Omental fat pad (tissue), 4 donors: ENCODE measurements around the gene SLC30A5. TPM values are rescaled to one million over a fixed set of nuclear protein-coding genes. Genes with fewer than 3 reads are reported as not detected.
"Not testable (repeated sequence)": the region's sequence is repeated elsewhere in the genome, so short reads cannot be mapped to it uniquely, and the experiment has no call there.

Experiments used
- ATAC-seq: fragments of 150-250 bp; one replicate; pipeline ENCODE4 v1.9.1; 2016; ENCODE audit warnings: mild to moderate bottlenecking, moderate library complexity; ENCODE audit not compliant: low FRiP score
- DNase-seq: peaks from one replicate; pipeline ENCODE4 v3.0.0-alpha.2; 2019; ENCODE audit warnings: low spot score
- total RNA-seq, 4 donors: library from RNA; depleted of rRNA; stranded (reverse); fragments of >200 nt; gene quantifications; one replicate each; pipeline ENCODE4 v1.1.0, GENCODE V29; 2016
- TF ChIP-seq, protein P1 (sequence below), 3 donors: fragments of 450-650 bp; IDR thresholded peaks; one replicate each; pipeline ENCODE4 v1.5.1; 2016 to 2017; ENCODE audit warnings: antibody characterized with exemption in 3 of 3, mild to moderate bottlenecking in 3 of 3, moderate library complexity in 2 of 3

Gene SLC30A5
- total RNA-seq, 4 donors from 2014 or later = 39.1 to 52.6 (median 42.3) TPM

DNA sequence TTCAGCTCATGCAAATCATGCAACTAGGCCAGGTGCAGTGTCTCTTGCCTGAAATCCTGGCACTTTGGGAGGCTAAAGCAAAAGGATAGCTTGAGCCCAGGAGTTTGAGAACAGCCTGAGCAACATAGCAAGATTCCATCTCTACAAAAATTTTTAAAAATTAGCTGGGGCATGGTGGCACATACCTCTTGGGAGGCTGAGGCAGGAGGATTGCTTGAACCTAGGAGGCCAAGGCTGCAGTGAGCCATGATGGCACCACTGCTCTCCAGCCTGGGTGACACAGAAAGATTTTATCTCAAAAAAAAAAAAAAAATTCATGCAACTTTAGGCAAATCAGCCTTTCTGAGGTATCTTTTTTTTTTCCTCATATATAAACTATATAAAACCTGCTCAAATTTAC lies 37.5 kb downstream of the SLC30A5 start:
- DNase-seq = no peak
- TF ChIP-seq, protein P1, sequence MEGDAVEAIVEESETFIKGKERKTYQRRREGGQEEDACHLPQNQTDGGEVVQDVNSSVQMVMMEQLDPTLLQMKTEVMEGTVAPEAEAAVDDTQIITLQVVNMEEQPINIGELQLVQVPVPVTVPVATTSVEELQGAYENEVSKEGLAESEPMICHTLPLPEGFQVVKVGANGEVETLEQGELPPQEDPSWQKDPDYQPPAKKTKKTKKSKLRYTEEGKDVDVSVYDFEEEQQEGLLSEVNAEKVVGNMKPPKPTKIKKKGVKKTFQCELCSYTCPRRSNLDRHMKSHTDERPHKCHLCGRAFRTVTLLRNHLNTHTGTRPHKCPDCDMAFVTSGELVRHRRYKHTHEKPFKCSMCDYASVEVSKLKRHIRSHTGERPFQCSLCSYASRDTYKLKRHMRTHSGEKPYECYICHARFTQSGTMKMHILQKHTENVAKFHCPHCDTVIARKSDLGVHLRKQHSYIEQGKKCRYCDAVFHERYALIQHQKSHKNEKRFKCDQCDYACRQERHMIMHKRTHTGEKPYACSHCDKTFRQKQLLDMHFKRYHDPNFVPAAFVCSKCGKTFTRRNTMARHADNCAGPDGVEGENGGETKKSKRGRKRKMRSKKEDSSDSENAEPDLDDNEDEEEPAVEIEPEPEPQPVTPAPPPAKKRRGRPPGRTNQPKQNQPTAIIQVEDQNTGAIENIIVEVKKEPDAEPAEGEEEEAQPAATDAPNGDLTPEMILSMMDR (IDR thresholded peaks at IDR 0.05) = no peak

DNA sequence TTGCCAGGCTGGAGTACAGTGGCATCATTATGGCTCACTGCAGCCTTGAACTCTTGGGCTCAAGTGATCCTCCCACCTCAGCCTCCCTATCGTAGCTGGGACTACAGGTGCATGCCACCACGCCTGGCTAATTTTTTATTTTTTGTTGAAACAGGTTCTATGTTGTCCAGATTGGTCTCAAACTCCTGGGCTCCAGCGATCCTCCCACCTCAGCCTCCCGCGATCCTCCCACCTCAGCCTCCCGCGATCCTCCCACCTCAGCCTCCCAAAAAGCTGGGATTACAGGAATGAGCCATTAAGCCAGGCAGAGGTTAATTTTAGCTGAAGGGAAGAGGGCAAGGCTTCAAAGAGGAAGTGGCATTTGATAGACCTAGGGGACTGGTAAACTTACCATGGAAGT lies 40.3 kb downstream of the SLC30A5 start:
- no peak for DNase-seq
- TF ChIP-seq, protein P1 (IDR thresholded peaks at IDR 0.05) = no peak
- no peak for ATAC-seq

More for the DNA sequence above, 37.5 kb downstream of the SLC30A5 start:
- no peak for ATAC-seq

DNA sequence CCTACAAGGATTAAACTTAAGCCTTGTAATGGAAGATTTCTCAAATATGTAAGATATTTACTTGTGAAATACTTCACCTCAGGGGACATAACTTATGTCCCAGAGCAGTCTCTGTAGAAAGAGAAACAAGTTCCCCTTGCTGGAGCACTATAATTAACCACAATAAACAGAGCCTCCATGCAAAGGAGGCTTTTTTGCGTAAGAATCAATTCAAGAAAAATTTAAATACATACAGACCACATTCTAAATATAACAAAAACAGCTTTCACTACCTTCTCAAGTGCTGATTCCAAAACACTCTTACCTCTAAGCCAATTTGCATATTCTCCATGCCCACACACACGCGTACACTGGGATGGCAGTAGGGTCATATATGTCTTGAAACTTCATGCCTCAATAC lies 42.5 kb downstream of the SLC30A5 start:
- ATAC-seq = no peak

DNA sequence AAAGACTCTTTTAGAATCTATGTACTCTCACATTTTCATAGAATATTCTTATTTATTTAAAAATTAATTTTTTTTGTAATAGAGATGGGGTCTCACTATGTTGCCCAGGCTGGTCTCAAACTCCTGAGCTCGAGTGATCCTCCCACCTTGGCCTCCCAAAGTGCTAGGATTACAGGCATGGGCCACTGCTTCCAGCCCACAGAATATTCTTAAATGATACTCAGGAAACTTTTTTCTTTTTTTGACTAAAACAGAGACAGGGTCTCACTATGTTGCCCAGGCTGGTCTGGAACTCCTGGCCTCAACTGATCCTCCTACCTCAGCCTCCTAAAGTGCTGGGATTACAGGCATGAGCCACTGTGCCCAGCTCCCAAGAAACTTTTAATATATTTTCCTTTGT lies 43.4 kb downstream of the SLC30A5 start:
- not testable (repeated sequence) for ATAC-seq, DNase-seq

More for the DNA sequence above, 42.5 kb downstream of the SLC30A5 start:
- TF ChIP-seq, protein P1 (IDR thresholded peaks at IDR 0.05) = no peak
- no peak for DNase-seq

DNA sequence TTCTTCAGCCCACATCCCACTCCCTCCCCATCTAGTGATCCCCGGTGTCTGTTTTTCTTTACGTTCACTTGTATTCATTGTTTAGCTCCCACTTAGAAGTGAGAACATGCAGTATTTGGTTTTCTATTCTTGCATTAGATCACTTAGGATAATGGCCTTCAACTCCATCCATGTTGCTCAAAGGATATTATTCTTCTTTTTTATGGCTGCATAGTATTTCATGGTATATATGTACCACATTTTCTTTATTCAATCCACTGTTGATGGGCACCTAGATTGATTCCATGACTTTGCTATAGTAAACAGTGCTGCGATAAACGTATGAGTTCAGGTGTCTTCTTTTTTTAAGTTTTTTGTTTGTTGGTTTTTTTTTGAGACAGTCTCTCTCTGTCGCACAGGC lies 44.0 kb downstream of the SLC30A5 start:
- TF ChIP-seq, protein P1 (IDR thresholded peaks at IDR 0.05) = no peak
- no peak for DNase-seq
- ATAC-seq = no peak

DNA sequence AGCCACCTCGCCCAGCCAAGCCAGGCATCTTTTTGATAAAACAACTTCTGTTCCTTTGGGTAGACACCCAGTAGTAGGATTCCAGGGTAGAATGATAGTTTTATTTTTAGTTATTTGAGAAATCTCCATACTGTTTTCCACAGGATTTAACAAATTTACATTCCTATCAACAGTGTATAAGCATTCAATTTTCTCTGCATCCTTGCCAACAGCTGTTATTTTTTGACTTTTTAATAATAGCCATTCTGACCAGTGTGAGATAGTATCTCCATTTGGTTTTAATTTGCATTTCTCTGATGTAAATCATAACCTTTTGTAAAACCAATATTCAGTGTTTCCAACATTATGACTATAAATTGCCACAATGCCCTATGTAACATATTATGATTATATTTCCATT lies 45.0 kb downstream of the SLC30A5 start:
- TF ChIP-seq, protein P1 (IDR thresholded peaks at IDR 0.05) = no peak
- DNase-seq (no peak), ATAC-seq (no peak)

DNA sequence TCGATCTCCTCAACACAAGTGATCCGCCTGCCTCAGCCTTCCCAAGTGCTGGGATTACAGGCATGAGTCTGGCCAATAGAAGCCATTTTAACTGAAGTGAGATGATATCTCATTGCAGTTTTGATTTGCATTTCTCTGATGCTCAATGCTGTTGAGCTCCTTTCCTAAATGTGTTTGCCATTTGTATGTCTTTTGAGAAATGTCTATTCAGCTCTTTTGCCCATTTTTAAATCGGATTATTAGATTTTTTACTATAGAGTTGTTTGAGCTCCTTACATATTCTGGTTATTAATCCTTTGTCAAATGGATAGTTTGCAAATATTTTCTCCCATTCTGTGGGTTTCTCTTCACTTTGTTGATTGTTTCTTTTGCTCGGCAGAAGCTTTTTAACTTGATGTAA lies 46.4 kb downstream of the SLC30A5 start:
- not testable (repeated sequence) for ATAC-seq

DNA sequence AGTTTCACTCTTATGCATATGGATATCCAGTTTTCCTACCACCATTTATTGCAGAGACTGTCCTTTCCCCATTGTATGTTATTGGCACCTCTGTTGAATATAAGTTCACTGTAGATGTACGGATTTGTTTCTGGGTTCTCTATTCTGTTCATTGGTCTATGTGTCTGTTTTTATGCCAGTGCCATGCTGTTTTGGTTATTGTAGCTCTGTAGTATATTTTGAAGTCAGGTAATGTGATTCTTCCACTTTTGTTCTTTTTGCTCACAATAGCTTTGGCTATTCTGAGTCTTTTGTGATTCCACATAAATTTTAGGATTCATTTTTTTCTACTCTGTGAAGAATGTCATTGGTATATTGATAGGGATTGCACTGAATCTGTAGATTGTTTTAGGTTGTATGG lies 47.0 kb downstream of the SLC30A5 start:
- ATAC-seq = no peak
- TF ChIP-seq, protein P1 (IDR thresholded peaks at IDR 0.05) = no peak
- DNase-seq = no peak

More for the DNA sequence above, 46.4 kb downstream of the SLC30A5 start:
- DNase-seq = not testable (repeated sequence)

DNA sequence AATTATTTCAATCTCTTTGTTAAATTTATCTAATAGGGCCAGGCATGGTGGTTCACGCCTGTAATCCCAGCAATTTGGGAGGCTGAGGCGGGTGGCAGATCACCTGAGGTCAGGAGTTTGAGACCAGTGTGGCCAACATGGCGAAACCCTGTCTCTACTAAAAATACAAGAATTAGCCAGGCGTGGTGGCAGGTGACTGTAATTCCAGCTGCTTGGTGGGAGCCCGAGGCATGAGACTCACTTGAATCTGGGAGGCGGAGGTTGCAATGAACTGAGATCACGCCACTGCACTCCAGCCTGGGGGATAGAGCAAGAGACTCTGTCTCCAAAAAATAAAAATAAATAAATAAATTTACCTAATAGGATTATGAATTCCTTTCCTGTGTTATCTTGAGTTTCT lies 54.8 kb downstream of the SLC30A5 start:
- ATAC-seq, DNase-seq: not testable (repeated sequence)
